NCI-H446 treated with DMSO at 0.1 percent for 48 hours (cell line): ENCODE data around the gene CTSO.
"Not testable (repeated sequence)": the region's sequence is repeated elsewhere in the genome, so short reads cannot be mapped to it uniquely, and the experiment has no call there.

Experiments
- DNase-seq: peaks from one replicate; lab custom pipeline; 2025; lab: John Stamatoyannopoulos, UW

The CTSO gene

DNA sequence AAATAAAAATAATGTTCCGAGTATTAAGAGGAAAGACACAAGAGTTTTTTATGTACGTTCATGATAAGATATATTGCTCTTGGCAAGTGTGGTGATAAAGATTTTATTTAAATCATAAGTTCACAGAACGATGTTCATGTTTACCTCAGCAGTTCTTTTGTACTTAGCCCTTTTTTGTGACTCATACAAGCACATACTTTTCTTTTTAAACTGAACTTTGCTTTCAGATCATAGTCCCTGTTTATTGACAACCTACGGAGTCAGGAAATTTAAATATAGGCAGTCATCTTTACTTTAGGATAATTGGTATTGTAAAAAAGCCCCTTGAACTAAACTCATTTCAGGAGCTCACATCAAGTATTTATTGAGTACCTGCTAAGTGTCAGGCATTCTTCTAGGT is 1.3 kb upstream of the CTSO start:
- no peak for DNase-seq

DNA sequence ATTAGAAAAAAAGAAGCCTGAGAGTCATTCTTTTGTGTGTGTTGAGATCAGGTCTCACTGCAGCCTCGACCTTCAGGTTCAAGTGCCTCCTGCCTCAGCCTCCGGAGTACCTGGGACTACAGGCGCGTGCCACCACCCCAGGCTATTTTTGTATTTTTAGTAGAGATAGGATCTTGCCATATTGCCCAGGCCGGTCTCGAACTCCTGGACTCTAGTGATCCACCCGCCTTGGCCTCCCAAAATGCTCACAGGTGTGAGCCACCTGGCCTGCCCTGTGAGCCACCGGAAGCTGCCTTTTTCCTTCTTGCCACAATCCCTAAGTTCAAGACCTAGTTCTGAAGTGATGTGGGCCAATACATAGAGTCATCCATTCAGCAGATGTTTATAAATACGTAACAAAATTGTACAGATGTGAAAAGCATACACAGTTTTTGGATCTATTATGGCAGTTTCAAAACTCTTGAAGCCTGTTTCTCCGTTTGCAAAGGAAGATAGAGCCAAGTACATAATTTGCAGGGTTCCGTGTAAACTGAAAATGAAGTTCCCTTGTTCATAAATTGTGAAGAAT is 536 bp upstream of the CTSO start:
- DNase-seq: no peak

DNA sequence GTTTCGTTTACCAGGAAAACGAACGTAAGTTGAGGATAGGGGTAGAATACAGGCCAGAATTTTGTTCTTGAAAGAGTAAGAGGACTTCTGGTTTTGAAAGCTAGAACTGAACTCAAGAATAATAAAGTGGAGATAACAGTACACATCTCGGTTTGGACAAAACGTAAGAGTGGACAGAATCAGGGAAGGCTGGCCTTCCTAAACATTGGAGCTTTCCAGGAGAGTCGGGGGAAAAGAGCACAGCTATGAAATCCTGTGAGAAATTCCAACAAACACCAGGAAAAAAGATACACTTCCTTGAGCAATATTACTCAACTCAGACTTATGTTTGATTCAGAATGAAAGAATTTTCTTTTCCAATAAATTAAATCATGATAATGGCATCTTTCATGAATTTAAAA is 1.2 kb downstream of the CTSO start:
- no peak for DNase-seq

DNA sequence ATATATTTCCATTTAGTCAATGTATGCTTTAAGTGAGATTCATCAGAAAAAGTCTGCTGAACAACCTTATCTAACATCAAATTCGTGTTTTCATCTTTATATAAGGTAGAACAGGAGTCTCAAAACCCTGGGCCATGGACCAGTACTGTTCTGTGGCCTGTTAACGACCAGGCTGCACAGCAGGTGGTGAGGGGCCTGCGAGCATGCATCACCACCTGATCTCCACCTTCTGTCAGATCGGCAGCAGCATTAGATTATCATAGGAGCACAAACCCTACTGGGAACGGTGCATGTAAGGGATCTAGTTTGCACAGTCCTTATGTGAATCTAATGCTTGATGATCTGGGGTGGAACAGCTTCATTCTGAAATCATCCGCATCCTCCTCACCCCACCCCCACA is 3.2 kb downstream of the CTSO start:
- DNase-seq: no peak

DNA sequence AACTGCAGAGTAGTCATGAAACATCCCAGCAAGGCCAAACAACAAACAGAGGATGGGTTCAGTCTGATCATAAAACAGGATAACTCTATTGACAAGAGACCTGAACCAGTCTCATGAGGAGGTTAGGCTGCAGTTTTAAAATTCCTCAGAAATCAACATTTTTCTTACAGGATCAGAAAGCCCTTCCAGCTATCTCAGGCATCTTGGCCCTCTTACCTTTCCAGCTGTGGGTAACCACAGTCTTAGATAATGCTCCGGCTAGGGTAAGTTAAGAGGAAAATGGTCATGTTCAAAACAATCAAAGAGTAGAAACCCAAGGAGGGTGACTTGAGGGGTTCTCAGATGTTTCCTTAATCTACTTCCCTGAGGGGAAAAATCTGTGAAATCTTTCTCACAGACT is 5.1 kb downstream of the CTSO start:
- no peak for DNase-seq

DNA sequence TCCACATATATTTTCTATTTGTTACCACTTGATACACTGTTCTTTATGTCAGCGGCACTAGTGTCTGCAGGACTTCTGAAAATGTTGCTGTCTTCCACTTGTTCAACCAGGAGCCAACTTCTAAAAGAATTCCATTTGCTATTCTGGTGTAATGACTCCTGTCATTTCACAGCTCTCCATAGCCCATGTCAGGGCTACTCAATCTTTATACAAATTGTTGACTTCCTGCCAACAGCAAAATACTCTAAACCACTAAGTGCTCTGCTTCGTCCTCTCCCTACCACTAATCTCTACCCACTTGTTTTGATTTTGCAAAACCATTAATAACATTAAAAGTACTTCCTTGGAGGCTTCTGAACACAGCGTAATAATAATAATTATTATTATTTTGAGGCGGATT is 7.2 kb downstream of the CTSO start:
- no peak for DNase-seq

DNA sequence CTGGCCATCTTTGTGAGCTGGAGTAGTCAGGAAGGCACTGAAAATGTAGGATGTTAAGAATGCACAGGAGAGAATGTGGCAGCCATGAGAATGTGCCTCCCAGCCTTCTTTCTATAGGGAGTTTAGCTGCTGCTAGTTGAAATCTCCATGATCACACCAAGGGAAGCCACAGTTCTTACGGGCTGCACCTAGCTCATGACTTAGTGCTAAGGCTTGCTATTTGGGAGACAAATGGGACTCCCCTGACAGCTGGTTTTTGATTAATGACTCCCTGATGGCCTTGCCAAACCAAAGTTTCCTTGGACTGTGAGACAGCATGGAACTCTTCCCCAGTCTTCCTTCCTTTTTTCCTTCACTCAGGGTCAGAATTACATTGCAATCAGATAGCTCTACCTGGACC is 9.2 kb downstream of the CTSO start:
- no peak for DNase-seq

DNA sequence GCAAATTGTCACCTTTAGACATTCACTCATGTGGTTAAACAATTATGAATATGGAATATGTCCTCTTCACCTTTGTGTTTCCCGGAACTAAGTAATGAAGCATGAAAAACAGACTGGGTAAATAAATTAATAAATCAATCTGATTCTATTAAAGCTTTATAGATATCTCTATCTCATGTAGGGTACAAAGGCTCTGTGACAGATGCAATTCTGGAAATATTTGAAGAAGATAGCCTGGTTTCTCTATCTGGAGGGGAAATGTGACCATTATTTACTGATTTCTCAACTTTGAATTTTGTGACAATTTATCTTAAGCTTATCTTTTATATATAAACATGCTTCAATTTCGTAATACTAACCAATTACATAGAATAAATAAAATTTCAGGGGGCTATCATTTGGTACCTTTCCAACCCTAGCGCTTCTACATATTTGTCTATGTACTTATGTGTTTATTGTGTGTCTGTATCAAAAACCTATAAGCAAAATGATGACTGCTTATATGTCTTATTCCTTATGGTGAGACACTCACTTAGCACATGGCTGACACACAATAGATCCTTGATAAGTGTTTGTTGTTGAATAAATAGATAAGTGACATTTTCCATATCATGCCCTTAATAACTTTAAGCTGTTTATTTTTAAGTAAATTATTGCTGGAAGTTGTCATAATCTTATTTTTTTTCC is 9.9 kb downstream of the CTSO start:
- no peak for DNase-seq

DNA sequence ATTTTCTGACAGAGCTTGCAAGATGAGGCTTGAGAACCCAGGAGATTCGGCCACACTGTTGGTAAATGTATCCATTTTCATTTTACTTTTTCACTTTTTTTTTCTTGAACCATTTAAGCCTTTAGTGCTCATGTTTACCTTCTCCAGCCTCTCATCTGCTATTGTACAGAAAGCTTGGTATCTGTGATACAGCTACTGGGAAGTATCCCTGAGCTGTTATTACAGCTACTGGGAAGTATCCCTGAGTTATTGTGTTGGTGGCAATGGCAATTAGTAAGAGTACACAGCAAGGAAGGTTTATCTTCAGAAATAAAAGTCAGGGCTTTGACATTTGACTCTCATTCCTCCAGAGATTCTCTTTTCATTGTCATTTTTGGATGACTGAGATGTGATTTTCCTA is 11.8 kb downstream of the CTSO start:
- no peak for DNase-seq

DNA sequence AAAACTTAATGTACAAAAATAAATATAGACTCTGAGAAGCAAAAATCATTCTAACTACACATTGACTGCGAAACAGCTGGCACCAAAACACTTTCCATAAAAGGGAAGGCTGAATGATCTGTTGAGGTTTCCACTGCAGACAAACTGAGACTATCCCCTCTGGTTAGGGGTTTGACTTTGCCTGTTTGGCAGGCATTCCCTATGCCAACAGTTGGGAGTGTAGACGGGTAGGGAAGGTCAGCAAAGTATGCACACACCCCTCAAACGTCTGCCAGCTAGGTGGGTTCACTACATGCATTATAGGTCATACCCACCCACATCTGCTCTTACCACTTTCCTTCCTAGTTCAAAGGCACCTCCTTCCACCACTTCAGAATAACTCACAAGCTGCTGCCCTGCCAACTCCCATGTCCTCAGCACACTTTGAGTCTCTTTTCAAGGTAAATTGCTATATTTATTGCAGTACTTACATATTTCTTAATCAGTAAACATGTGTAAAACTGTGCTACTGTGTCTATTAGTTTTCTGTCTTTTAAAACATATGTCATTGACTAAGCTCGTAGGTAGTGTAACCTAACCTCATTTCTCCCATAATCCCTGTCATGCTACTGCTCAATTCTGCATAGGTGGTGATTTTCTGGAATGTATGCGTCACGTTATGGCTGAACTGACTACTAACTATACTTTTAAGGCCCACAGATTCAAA is 12.4 kb downstream of the CTSO start:
- no peak for DNase-seq

DNA sequence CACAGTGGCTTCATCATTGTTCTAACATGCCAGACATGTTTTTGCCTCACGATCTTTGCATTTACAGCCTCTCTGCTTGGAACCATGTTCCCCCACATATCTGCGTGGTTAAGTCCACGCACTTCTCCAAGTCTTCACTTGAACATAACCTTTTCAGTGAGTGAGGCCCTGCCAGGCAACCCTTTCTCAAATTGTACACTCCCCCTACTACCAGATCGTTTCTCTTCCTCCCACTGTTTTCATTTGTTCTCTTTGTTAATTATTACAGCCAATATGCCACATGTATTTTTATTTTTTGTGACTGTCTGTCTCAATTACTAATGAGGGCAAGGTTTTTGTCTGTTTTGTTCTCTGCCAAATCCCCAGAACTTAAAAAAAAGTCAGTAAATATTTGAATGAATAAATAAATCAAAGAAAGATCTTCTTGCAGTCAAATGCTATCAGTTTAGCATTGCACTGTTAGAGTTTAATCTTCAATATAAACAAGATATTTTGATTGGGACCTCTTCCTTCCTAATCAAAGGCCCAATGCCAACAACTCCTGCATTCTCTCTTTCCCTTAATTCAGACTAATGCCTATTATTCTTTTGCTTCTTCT is 18.2 kb downstream of the CTSO start:
- no peak for DNase-seq

DNA sequence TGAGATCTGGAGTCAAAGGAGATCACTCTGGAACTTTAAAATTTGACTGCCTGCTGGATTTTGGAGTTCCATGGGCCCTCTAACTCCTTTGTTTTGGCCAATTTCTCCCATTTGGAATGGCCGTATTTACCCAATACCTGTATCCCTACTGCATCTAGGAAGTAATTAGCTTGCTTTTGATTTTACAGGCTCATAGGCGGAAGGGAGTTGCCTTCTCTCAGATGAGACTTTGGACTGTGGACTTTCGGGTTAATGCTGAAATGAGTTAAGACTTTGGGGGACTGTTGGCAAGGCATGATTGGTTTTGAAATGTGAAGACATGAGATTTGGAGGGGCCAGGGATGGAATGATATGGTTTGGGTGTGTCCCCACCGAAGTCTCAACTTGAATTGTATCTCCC is 19.0 kb downstream of the CTSO start:
- not testable (repeated sequence) for DNase-seq

DNA sequence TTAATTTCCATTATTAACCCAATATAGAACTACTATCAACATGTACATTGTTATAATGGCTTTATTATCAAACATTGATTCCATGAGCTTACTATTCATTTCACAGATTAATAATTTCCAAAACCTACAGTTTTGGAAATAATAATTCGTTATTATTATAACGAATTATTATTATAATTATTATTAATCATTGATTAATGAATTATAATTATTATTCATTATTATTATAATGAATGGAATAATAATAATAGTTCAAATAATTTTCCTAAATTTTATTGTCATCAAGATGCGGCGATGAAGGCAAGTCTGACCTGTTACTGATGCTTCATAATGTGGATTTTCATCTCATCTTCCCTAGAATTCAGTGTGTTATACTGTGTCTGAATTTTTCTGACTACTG is 22.0 kb downstream of the CTSO start:
- no peak for DNase-seq

DNA sequence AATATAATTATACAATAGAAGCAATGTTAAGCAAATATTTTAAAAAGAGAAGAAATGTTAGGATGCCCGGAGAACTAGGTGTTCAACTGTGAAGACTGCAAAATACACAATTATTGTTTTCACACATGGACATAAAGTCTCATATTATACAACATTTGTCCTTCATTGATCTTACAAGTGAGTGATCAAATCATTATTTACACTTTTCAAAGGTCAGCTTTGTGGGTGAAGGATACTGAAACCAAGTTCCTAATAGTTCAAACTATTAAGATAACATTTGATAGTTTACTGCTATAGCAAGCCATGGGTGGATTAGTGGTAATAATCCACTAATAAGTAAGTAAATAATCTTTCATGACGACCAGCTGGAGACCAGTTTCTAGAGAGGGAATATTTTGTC is 23.3 kb downstream of the CTSO start:
- no peak for DNase-seq

DNA sequence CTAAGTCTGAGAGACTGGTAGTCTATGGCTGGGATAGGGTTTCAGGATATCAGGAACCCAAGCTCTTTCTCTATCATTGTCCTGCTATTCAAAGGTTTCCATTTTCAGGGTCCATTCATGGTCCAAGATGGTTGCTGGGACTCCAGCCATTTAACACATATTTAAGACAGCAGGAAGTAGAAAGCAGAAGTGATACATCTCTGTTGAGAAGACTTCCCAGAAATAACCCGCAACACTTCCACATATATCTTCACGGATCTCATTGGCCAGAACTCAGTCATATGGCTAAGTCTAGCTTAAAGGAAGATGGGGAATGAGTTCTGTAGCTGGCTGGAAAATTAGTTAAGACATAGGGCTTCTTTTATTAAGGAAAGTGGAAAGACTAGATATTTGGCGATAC is 23.8 kb downstream of the CTSO start:
- no peak for DNase-seq

DNA sequence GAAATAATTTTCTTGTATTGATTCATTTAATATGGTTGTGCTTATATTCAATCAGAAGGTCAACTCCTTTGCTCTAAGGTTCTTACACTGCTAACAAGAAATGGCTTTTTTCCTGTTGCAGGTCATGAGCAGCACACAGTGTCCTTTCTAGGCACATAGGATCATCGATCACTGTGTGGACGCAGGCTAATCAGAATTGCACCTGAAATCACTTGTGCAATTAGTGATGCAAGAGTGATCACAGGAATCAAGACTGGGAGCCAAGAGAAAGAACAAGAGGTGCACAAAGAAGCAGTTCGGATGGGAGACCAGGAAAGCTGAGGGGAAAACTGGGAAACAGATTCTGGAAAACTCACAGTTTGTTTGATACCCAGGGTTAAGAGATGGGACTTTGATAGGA is 29.0 kb downstream of the CTSO start:
- DNase-seq: no peak

DNA sequence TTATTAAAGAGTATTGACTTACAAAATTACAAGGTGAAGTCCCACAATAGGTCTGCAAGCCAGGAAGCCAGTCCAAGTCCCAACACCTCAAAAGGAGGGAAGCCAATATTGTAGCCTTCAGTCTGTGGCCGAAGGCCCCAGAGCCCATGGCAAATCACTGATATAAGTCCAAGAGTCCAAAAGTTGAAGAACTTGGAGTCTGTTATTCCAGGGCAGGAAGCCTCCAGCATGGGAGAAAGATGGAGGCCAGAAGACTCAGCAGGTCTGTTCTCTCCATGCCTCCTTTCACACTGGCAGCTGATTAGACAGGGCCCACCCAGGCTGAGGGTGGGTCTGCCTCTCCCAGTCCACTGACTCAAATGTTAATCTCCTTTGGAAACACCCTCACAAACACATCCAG is 32.1 kb downstream of the CTSO start:
- DNase-seq: no peak

DNA sequence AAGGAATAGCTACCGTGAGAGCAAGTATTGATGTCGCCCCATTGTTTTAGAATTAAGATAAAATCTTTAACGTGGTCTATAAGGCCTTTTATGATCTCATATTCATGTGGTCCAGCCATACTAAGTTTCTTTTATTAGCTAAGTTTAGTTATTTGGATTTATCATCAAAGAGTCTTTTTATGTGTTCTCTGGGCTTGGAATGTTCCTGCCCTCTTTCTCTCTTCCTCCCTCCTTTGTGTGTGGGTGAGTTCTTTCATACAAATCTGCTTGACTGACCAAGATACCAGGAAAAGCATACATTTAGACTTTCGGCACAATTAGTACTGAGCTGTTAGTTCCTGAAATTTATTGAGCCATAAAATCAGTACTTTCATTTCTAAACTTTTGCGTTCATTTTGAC is 38.9 kb downstream of the CTSO start:
- no peak for DNase-seq

DNA sequence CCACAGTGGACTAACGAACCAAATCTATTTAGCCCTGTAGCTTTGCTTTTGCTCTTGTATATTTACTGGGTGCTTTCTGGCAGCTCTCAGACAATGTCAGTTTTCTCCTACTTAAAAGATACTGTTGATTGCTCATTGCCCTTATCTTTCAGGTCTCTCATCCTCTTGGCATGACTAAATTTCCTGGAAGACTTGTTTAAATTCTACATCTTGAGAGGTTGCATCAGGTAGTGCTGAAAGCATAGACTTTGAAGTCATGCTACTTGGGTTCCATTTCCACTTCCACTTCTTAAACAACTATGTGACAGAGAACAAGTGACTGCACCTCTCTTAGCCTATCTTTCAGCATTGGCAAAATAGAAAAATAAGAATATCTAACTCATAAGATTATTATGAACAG is 41.8 kb downstream of the CTSO start:
- DNase-seq: no peak

DNA sequence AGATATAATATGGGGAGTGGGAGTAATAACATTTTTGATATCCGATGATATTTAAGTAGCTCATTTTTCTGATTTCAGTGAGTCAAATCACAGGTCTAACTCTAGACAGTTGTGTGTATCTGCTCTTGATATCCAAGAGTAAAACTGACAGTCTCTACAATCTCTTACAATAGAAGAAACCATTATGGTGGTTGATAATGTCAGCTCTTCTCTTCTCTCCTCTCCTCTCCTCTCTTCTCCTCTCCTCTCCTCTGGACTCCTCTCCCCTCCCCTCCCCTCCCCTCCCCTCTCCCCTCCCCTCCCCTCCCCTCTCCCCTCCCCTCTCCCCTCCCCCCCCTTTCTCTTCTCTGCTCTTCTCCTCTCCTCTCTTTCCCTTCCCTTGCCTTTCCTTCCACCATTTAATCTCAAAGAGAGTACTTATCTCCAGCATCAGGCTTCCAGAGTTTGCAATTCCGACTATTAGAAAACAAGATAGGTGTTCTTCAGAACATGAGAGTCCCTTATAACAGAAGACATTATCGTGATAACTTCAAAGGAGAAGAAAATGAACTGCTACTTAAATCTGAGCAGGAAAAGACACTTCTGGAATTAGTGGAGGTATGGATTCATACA is 43.9 kb downstream of the CTSO start:
- no peak for DNase-seq

DNA sequence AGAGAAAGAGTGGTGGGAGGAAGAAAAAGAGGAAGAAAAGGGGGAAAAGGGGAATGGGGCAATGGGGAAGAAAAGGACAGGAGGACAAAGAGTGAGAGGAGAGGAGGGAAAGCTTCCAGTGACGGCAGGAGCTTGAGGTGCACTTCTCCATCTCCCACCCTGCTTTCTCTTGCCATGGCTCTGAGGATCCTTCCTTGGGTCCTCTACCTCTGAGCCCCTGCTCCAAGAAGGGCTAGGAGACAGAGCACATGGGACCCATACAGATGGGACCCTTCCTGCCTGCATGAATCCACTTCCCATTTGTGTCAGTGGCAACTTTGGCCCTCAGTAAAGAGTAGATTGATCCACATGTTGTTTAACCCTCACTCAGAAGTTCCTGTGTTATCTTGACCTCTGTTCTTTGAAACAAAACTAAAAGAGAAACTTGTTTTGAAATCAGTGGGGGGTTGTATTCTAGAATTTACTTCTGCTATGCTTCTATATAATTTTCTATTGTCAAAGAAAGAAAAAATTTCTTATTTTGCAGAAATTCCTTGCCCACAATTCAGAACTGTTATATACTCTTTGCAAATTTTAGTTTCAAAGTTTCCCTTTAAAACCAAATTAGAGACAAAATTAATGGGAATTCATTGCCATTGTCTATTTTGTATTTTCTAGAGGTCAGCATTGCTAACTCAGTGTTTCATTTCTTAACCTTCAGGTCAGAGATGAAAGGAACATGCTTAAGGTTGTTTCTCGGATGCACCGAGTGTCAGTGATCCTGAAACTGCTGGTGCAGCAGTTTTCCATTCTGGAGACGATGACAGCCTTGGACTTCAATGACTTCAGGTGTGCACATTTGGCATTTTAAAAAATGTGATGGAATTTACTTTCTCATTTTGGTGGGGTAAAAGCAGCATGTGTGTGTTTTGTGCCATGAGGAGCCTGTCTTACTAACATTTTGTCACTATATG is 45.2 kb downstream of the CTSO start:
- no peak for DNase-seq

DNA sequence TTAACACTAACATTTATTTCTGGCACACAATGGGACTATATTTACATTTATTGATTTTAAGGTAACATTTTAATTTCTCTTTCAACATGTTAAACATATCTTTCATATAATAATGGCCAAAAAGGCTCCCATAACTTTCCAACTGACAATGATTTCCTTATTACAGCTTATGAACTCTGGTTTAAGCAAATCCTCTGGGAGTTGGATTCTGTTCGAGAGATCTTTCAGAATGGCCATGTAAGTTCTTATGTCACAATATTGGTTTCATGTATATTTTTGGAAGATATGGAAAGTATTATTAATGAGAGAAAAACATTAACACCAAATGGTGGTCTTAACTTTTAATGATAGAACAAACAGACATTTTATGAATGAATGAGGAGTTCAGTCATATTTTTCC is 46.1 kb downstream of the CTSO start:
- DNase-seq: no peak
